ENCODE measurements around the gene PTPRJ. TPM values are rescaled to one million over a fixed set of nuclear protein-coding genes. Genes with fewer than 3 reads are reported as not detected.

PTPRJ gene
- total and polyA plus RNA-seq, 2 donors (not counting 1 experiment from before 2014, with no cell fraction given), result 5.3 to 5.8 TPM

DNA sequence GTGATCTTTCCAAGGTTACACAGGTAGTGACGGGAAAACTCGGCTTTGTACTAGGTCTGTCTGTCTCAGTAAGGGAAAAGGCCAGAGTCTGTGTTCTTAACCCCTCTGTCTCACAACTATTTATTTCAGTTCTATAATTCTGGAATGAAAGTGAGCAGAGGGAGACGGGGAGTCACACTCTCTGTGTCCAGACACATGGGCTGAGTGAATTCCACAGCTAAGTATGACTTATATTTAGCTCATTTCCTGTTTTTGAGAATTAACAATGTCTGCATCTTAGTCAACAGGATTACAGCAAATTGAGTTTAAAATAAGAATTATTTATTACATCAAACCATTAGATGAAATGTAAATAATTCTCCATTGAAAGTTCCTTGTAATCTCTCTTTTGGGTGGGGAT lies 173.8 kb downstream of the PTPRJ start:
- H3K4me3 ChIP-seq (replicated peaks in 1 of 4; ENCODE audit: control extremely low read depth in 1 of 4, insufficient read depth in 1 of 4, low read depth in 3 of 4, low read length in 4 of 4), result no peak overlapping the region
- H3K9ac ChIP-seq (ENCODE audit: insufficient read depth, low read length), result no peak overlapping the region
- H3K27ac ChIP-seq (ENCODE audit: insufficient read depth, low read length), result no peak overlapping the region
- H3K9me3 ChIP-seq (ENCODE audit: control insufficient read depth, insufficient read depth, low read depth, low read length), result no peaks in the 10 kb centered on the region
- peaks cover 1% of the 10 kb centered on the region for H3K36me3 ChIP-seq (ENCODE audit: control insufficient read depth, insufficient read depth, low read length)
- peaks cover 3% of the 10 kb centered on the region for H3K4me1 ChIP-seq (ENCODE audit: control insufficient read depth, extremely low read depth, insufficient read depth, low read length)
- H2AFZ ChIP-seq (ENCODE audit: low read length), result no peak overlapping the region
- no peaks in the 10 kb centered on the region for H3K27me3 ChIP-seq (ENCODE audit: control insufficient read depth, insufficient read depth, low read length)
- H3K4me2 ChIP-seq (ENCODE audit: extremely low read depth, insufficient read depth, low read length), result no peak overlapping the region
- H4K20me1 ChIP-seq (ENCODE audit: control insufficient read depth, extremely low read depth, insufficient read depth, low read length), result no peaks in the 10 kb centered on the region
- no peak for TF ChIP-seq CTCF (conservative IDR thresholded peaks at IDR 0.05 in 1 of 2, IDR thresholded peaks at IDR 0.05 in 1 of 2; ENCODE audit: low read depth in 1 of 2, low read length in 2 of 2)
- TF ChIP-seq EZH2 (IDR thresholded peaks at IDR 0.05; ENCODE audit: low read length, missing control alignments), result no peak
- DNase-seq (ENCODE audit: low read depth in 2 of 2), result peak in 1 of 2 donors; percentile 64
- no peaks in the 10 kb centered on the region for H3K79me2 ChIP-seq (ENCODE audit: control insufficient read depth, insufficient read depth, low read length)

DNA sequence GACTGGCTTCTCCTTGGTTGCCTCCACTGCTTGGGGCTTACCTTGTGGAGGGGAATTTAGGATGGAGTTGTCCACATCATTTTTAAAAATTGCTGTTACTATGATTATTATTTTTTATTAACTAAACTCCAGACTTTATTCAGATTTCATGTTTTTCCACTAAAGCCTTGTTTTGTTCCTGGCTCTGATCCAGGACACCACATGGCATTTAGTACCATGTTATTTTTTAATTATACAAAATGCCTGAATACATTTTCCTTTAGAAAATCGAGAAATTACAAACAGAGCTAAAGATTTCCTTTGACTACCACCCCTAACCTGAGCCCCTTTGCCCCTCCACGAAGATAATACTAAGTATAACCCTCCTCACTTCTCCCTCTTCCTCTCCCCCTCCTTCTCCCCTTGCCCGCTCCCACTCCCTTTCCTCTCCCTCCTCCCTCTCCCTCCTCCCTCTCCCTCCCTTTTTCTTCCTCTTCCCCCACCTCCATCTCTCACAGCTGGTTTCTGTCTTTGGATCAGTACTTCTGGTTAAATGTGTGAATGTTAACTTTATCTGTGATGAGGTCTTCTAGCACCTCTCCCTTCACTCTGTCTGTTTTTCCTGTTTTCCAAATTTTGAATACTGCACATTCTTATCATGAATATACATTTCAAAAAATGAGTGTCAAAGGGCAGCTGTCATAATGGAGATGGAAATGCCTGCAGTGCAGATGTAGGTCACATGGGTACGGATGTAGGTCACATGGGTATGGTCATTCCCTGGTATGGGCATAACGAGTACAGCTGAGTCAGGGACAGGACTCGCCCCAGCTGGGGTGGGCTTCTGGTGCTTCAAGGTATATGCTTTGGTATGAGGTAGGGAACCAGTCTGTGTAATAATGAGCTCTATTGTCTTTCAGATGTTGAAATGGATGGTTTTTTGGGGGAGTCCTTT lies 181.9 kb downstream of the PTPRJ start:
- Histone ChIP-seq H3K79me2 (ENCODE audit: control insufficient read depth, insufficient read depth, low read length) (no peaks in the 10 kb centered on the region), H3K4me1 (ENCODE audit: control insufficient read depth, extremely low read depth, insufficient read depth, low read length) (peaks cover 2% of the 10 kb centered on the region), H3K9me3 (ENCODE audit: control insufficient read depth, insufficient read depth, low read depth, low read length) (no peaks in the 10 kb centered on the region), H3K27ac (ENCODE audit: insufficient read depth, low read length) (no peak overlapping the region), H2AFZ (ENCODE audit: low read length) (no peak overlapping the region), H4K20me1 (ENCODE audit: control insufficient read depth, extremely low read depth, insufficient read depth, low read length) (no peaks in the 10 kb centered on the region), H3K36me3 (ENCODE audit: control insufficient read depth, insufficient read depth, low read length) (no peaks in the 10 kb centered on the region), H3K27me3 (ENCODE audit: control insufficient read depth, insufficient read depth, low read length) (no peaks in the 10 kb centered on the region), H3K4me2 (ENCODE audit: extremely low read depth, insufficient read depth, low read length) (no peak overlapping the region), H3K4me3 (replicated peaks in 1 of 4; ENCODE audit: control extremely low read depth in 1 of 4, insufficient read depth in 1 of 4, low read depth in 3 of 4, low read length in 4 of 4) (no peak overlapping the region), H3K9ac (ENCODE audit: insufficient read depth, low read length) (no peak overlapping the region)
- TF ChIP-seq EZH2 (IDR thresholded peaks at IDR 0.05; ENCODE audit: low read length, missing control alignments) (no peak), CTCF (conservative IDR thresholded peaks at IDR 0.05 in 1 of 2, IDR thresholded peaks at IDR 0.05 in 1 of 2; ENCODE audit: low read depth in 1 of 2, low read length in 2 of 2) (no peak)
- peak in 1 of 2 donors; percentile 14 for DNase-seq (ENCODE audit: low read depth in 2 of 2)

DNA sequence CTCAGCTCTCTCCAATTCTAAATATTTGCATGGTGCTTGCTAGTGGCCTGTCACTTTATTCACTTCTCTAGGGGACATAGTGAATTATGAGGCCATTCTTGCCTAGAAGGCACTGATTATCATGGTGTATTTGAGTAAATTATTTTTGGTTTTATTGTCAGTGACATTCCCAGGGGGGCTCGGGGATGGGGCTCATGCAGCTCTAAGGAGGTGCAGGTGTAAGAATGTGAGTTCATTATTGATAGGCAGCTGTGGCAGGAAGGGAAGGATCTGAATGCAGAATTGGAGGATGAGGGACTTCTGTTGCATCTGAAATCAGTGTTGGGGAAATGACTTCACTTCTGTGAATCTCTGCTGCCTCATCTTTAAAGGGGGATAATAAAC lies 182.5 kb downstream of the PTPRJ start:
- Histone ChIP-seq H3K4me1 (ENCODE audit: control insufficient read depth, extremely low read depth, insufficient read depth, low read length) (peaks cover 2% of the 10 kb centered on the region), H3K27ac (ENCODE audit: insufficient read depth, low read length) (no peak overlapping the region), H2AFZ (ENCODE audit: low read length) (no peak overlapping the region), H3K4me2 (ENCODE audit: extremely low read depth, insufficient read depth, low read length) (no peak overlapping the region), H4K20me1 (ENCODE audit: control insufficient read depth, extremely low read depth, insufficient read depth, low read length) (no peaks in the 10 kb centered on the region), H3K27me3 (ENCODE audit: control insufficient read depth, insufficient read depth, low read length) (no peaks in the 10 kb centered on the region), H3K36me3 (ENCODE audit: control insufficient read depth, insufficient read depth, low read length) (no peaks in the 10 kb centered on the region), H3K9ac (ENCODE audit: insufficient read depth, low read length) (no peak overlapping the region), H3K9me3 (ENCODE audit: control insufficient read depth, insufficient read depth, low read depth, low read length) (no peaks in the 10 kb centered on the region), H3K79me2 (ENCODE audit: control insufficient read depth, insufficient read depth, low read length) (no peaks in the 10 kb centered on the region), H3K4me3 (replicated peaks in 1 of 4; ENCODE audit: control extremely low read depth in 1 of 4, insufficient read depth in 1 of 4, low read depth in 3 of 4, low read length in 4 of 4) (no peak overlapping the region)
- DNase-seq (ENCODE audit: low read depth in 2 of 2), result no peak
- no peak for TF ChIP-seq CTCF (conservative IDR thresholded peaks at IDR 0.05 in 1 of 2, IDR thresholded peaks at IDR 0.05 in 1 of 2; ENCODE audit: low read depth in 1 of 2, low read length in 2 of 2)
- TF ChIP-seq EZH2 (IDR thresholded peaks at IDR 0.05; ENCODE audit: low read length, missing control alignments), result no peak
